Smooth muscle cell (in vitro differentiated cells): ENCODE data around the gene EDA2R. TPM values are rescaled to one million over a fixed set of nuclear protein-coding genes. Genes with fewer than 3 reads are reported as not detected.

Source experiments
- DNase-seq: peaks from one replicate; lab custom pipeline; 2025; ENCODE audit not compliant: unreplicated experiment; lab: John Stamatoyannopoulos, UW
- H2AFZ ChIP-seq: fragments of 200-600 bp; sonication (generic); 2 replicates; pipeline ENCODE4 v1.6.0; 2016; ENCODE audit warnings: antibody characterized with exemption, low read depth, mild to moderate bottlenecking
- H3F3A ChIP-seq: fragments of 200-600 bp; sonication (generic); 2 replicates; pipeline ENCODE4 v1.6.0; 2017; ENCODE audit warnings: antibody characterized with exemption, low read depth
- H3K27ac ChIP-seq: fragments of 200-600 bp; sonication (generic); 2 replicates; pipeline ENCODE4 v1.5.1; 2016; ENCODE audit warnings: low read depth, mild to moderate bottlenecking
- H3K27me3 ChIP-seq: fragments of 200-600 bp; sonication (generic); 2 replicates; pipeline ENCODE4 v1.6.1; 2016; ENCODE audit warnings: low read depth, mild to moderate bottlenecking
- H3K36me3 ChIP-seq: fragments of 200-600 bp; sonication (generic); 2 replicates; pipeline ENCODE4 v1.5.1; 2016; ENCODE audit warnings: low read depth
- H3K4me1 ChIP-seq: fragments of 200-600 bp; sonication (generic); 2 replicates; pipeline ENCODE4 v1.5.1; 2016; ENCODE audit warnings: low read depth
- H3K4me2 ChIP-seq: fragments of 200-600 bp; sonication (generic); 2 replicates; pipeline ENCODE4 v1.6.0; 2016; ENCODE audit warnings: mild to moderate bottlenecking
- H3K4me3 ChIP-seq: fragments of 200-600 bp; sonication (generic); 2 replicates; pipeline ENCODE4 v1.5.1; 2016; ENCODE audit warnings: mild to moderate bottlenecking
- H3K79me2 ChIP-seq: fragments of 200-600 bp; sonication (generic); 2 replicates; pipeline ENCODE4 v1.6.0; 2016; ENCODE audit warnings: low read depth, mild to moderate bottlenecking
- H3K9ac ChIP-seq: fragments of 200-600 bp; sonication (generic); 2 replicates; pipeline ENCODE4 v1.6.0; 2016; ENCODE audit warnings: low read depth
- H3K9me3 ChIP-seq: fragments of 200-600 bp; sonication (generic); replicated peaks from 2 replicates; pipeline ENCODE4 v1.5.1; 2016; ENCODE audit warnings: low read depth
- H4K20me1 ChIP-seq: fragments of 200-600 bp; sonication (generic); 2 replicates; pipeline ENCODE4 v1.6.0; 2016; ENCODE audit warnings: low read depth
- WGBS: methylation state at CpG from one replicate; pipeline ENCODE4 v1.1.7; 2016; ENCODE audit warnings: low lambda C conversion rate; 5-methylcytosine and 5-hydroxymethylcytosine counted together
- polyA plus RNA-seq: library from polyadenylated mRNA; unstranded; fragments of >200 nt; fragmentation: Nextera tagmentation; extraction: Ambion mirVana; gene quantifications from 2 replicates; pipeline ENCODE4 v1.2.1, GENCODE V29; 2016
- total RNA-seq: library from RNA; depleted of rRNA; stranded (reverse); fragments of >200 nt; gene quantifications from 2 replicates; pipeline ENCODE4 v1.2.3, GENCODE V29; 2014
- TF ChIP-seq, protein P1 (sequence below): fragments of 200-600 bp; sonication (generic); IDR thresholded peaks from 2 replicates; pipeline ENCODE4 v1.5.1; 2017; ENCODE audit warnings: borderline replicate concordance, mild to moderate bottlenecking, antibody characterized with exemption; ENCODE audit not compliant: insufficient read depth, poor library complexity, severe bottlenecking

EDA2R gene
- total and polyA plus RNA-seq, 2 experiments from 2014 or later: 4.3 to 7.6 TPM

- H3K79me2 ChIP-seq: peaks cover 17% of the 10 kb centered on the region
- H3K4me2 ChIP-seq: no peak overlapping the region
- TF ChIP-seq, protein P1, sequence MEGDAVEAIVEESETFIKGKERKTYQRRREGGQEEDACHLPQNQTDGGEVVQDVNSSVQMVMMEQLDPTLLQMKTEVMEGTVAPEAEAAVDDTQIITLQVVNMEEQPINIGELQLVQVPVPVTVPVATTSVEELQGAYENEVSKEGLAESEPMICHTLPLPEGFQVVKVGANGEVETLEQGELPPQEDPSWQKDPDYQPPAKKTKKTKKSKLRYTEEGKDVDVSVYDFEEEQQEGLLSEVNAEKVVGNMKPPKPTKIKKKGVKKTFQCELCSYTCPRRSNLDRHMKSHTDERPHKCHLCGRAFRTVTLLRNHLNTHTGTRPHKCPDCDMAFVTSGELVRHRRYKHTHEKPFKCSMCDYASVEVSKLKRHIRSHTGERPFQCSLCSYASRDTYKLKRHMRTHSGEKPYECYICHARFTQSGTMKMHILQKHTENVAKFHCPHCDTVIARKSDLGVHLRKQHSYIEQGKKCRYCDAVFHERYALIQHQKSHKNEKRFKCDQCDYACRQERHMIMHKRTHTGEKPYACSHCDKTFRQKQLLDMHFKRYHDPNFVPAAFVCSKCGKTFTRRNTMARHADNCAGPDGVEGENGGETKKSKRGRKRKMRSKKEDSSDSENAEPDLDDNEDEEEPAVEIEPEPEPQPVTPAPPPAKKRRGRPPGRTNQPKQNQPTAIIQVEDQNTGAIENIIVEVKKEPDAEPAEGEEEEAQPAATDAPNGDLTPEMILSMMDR: no peak
- H3K27me3 ChIP-seq: no peaks in the 10 kb centered on the region
- WGBS: 74% methylated on average over 3 of the region's 3 CpGs
- no peaks in the 10 kb centered on the region for H3K9me3 ChIP-seq
- H3K36me3 ChIP-seq: no peaks in the 10 kb centered on the region
- H3K9ac ChIP-seq: no peak overlapping the region
- peaks cover 89% of the 10 kb centered on the region for H4K20me1 ChIP-seq
- H3K4me1 ChIP-seq: no peaks in the 10 kb centered on the region
- no peak overlapping the region for H2AFZ ChIP-seq
- H3K4me3 ChIP-seq: no peak overlapping the region
- no peaks in the 10 kb centered on the region for H3F3A ChIP-seq
- no peak for DNase-seq
- no peak overlapping the region for H3K27ac ChIP-seq
Measured at GRCh38 chrX:66622209-66622608, 16.7 kb downstream of the EDA2R start.

GRCh38 chrX:66616944-66617343, 21.9 kb downstream of the EDA2R start:
- DNase-seq: no peak
- Histone ChIP-seq H4K20me1 (peaks cover 69% of the 10 kb centered on the region), H2AFZ (no peak overlapping the region), H3K79me2 (peaks cover 10% of the 10 kb centered on the region), H3K4me1 (no peaks in the 10 kb centered on the region), H3F3A (no peaks in the 10 kb centered on the region), H3K36me3 (no peaks in the 10 kb centered on the region), H3K9ac (no peak overlapping the region), H3K27ac (no peak overlapping the region), H3K4me3 (no peak overlapping the region), H3K9me3 (no peaks in the 10 kb centered on the region), H3K27me3 (no peaks in the 10 kb centered on the region), H3K4me2 (no peak overlapping the region)
- WGBS: 63% methylated on average over 2 of the region's 2 CpGs
- TF ChIP-seq, protein P1: no peak

DNA sequence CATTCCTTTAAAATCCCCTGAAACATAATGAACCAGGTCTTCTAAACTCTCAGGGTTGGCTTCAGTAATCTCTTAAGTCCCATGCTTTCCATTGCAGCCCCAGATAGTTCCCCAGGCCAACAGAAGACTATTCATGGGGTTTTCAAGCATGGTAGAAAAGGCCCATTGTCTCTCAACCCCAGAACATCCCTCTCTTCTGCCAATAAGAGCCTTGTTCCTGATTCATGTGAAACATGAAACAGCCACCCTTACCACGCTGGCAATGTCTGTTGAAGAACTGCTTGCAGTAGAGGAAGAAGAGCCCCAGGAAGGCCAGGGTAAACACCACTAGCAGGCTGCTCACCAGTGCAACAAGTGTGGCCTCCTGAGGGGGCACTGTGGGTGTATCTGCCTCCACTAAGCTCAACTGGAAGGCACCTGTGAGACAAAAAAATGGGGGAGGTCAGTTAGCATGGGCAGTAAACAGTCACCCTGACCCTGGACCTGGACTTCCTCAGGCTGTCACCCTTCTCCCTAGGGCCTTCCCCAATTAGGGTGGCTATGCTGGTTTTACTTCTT, 36.4 kb downstream of the EDA2R start:
- no peaks in the 10 kb centered on the region for H3K27me3 ChIP-seq
- 38% methylated on average over 1 of the region's 1 CpG for WGBS

GRCh38 chrX:66601522-66601921, 37.4 kb downstream of the EDA2R start:
- no peak overlapping the region for H3K4me2 ChIP-seq
- TF ChIP-seq, protein P1: no peak

More for the DNA sequence above, 36.4 kb downstream of the EDA2R start:
- Histone ChIP-seq H3K9ac (no peak overlapping the region), H4K20me1 (no peaks in the 10 kb centered on the region), H3K4me3 (no peak overlapping the region), H3K27ac (no peak overlapping the region), H3K4me2 (no peak overlapping the region), H2AFZ (no peak overlapping the region), H3F3A (no peaks in the 10 kb centered on the region), H3K9me3 (no peaks in the 10 kb centered on the region), H3K4me1 (no peaks in the 10 kb centered on the region), H3K79me2 (no peaks in the 10 kb centered on the region), H3K36me3 (no peaks in the 10 kb centered on the region)
- TF ChIP-seq, protein P1: no peak
- no peak for DNase-seq

More at GRCh38 chrX:66601522-66601921, 37.4 kb downstream of the EDA2R start:
- DNase-seq: no peak
- Histone ChIP-seq H4K20me1 (no peaks in the 10 kb centered on the region), H3K36me3 (no peaks in the 10 kb centered on the region), H3K4me1 (no peaks in the 10 kb centered on the region), H3K79me2 (no peaks in the 10 kb centered on the region), H3F3A (no peaks in the 10 kb centered on the region), H3K27ac (no peak overlapping the region), H3K4me3 (no peak overlapping the region), H3K9ac (no peak overlapping the region), H3K27me3 (no peaks in the 10 kb centered on the region), H2AFZ (no peak overlapping the region), H3K9me3 (no peaks in the 10 kb centered on the region)
